GM21737 (cell line): ENCODE data around the gene MYO10.
A peak's percentile ranks its signal among the peaks of the same experiment; 100 is the strongest.
"Not testable (repeated sequence)": the region's sequence is repeated elsewhere in the genome, so short reads cannot be mapped to it uniquely, and the experiment has no call there.

Experiments
- ATAC-seq: cut with Tn5 transposase; IDR thresholded peaks from one replicate; pipeline ENCODE4 v1.9.1; 2021; ENCODE audit warnings: mild to moderate bottlenecking, moderate library complexity; ENCODE audit not compliant: unreplicated experiment

Gene MYO10

DNA sequence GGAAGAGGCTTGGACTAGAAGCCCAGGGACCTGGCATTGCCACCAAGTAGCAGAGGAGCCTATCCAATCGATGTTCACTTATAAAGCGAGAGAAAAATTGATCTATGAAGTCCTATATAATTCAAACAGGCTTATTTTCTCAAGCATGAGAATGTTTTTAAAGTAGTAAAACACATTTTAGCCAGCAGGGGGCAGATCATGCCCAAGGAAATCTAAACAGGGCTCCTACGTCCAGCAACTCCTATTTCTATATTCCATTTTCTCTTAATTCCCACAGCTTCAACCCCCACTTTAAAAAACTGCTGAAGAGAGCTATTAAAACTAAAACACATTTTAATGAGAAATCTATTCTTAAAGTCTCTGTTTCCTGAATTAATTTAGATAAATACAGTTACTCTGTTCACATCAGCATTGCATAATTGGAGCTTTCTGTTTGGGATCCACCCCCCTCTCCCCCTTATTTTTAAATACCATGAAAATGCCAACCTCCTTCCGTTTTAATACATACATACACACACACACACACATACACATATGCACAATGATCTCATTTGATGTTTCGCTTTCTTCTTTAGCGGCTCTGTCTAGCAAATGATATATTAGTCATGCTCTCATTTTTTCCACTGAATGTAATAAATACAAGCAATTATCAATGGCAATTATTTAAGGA lies 144.9 kb downstream of the MYO10 start:
- no peak for ATAC-seq

DNA sequence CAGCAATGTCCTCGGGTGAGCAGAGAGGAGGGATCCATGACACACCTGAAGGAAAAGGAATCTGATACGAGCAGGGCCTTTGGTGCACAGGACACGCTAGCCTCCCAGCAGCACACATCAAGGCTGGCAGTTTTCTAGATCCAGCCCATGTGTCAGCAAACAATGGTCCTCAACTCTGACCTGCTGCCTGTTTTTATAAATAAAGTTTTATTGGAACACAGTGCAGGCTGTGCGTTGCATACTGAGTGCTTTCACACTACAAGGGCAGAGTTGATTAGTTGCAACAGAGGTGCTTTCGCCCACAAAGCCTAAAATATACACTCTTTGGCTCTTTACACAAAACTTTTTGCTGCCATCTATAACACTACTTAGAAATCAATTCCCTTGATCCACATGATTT lies 147.1 kb downstream of the MYO10 start:
- ATAC-seq = no peak

DNA sequence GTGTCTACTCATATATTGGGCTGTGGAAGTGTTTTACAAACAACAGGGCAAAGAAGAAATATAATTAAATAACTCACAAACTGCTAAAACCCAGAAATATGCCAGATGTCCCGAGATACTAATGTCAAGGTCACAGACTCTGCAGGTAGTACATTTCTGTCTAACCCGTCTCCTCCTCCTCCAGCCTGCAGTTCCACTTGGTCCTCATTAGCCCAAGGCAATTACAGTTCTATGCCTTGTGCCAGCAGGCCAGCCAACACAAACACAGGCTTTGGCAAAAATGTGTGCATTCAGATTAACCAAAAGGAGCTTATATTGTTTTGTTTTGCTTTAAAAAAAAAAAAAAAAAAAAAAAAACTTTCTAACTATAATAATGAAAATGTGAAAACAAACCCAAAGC lies 148.8 kb downstream of the MYO10 start:
- no peak for ATAC-seq

DNA sequence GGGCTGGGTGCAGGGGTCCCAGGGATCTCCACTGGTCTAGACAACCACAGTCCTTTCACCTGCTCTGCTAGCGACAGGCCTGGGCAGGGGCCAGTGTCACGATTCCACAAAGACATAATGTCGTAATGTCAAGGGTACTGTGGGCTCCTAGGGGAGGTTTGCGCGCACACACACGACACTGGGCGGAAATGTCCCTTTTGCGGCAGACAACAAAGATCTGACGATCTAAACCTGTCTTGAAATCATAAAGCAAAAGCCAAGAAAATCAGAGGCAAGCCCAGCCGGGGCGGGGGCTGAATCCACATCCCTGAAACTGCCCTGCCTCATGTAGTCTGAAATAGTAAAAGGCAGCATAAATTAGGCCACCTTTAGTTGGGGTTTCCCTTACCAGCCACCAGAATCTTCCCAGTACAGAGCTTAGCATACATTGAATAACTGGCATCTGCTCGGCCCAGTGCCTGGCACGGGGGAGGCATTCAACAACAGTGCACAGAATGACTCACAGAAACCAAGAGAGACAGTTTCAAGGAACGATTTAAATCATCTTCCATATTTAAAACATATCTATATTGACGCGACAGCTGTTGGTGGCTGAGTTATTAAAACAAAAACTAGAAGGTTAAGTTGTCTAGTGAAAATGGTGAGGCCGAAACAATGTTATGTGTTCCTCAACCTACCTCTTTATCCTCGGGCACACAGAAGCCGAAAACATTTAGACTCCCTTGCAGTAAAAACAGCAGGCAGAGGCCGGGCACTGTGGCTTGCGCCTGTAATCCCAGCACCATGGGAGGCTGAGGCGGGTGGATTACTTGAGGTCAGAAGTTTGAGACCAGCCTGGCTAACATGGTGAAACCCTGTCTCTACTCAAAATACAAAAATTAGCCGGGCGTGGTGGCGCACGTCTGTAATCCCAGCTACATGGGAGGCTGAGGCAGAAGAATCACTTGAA lies 151.0 kb downstream of the MYO10 start:
- ATAC-seq = peak; percentile 93

DNA sequence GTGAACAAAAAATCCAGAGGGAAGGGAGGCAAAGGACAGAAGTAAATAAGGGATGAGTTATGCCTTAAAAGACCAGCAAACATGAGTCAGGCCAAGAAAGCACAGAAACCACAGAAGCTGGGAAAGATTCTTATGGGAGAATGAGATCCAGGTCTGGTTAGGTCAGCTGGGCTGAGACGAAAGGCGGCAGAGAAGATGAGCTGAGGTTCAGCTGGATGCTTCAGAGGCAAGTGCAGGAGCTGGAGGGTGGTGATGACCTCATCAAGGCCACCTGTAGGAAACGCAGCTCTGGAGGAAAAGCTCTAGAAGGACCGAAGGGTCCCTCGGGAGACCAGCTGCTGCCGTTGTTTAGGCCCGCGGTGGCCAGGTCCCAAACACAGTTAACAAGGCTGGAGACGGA lies 152.0 kb downstream of the MYO10 start:
- ATAC-seq = no peak

DNA sequence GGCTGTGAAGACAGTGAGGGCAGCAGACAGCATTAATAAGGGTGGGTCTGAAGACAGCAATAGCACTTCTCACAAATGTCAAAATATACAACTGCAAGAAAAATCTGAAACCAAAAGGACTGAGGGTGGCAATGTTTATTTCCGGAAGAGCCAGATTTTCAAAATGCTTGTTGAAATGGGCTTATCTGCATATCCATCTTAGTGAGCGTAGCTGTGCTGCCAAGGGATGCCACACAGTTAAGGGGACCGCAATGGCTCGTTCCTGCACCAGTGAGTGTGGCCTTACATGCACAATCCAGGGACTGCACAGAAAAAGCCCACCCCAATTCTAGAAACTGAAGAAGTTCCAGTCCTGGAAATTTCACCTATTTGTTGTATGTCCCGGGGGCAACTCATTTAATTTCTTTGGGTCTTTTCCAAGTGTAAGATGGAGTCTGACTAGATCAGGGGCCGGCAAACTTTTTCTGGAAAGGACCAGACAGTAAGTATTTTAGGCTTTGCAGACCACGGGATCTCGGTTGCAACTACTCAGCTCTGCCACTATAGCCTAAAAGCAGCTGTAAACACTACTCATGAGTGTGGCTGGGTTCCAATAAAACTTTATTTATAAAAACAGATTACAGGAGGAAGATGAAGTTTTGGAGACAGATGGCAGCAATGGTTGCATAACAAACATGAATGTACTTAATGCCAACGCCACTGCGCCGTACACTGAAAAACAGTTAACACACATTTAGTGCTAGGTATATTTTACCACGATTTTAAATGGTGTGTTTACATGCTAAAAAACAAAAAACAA lies 154.1 kb downstream of the MYO10 start:
- no peak for ATAC-seq

DNA sequence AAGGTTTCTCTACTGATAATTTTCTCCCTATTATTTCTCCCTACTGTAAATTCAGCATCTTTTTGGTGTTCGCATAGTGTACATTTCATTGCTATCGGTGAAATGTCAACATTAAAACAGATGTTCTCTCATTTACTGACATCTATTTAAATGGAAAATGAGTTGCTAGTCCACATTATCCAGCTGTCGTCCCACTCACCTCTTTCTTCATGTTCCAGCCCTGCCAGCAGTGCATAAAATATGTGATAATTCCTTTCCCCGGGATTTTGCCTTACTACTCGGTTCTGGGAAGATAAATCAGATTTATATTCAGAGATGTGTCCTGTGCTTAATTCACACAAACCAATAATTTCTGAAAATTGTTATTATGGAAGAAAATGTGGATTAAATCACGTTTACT lies 155.8 kb downstream of the MYO10 start:
- ATAC-seq = no peak

DNA sequence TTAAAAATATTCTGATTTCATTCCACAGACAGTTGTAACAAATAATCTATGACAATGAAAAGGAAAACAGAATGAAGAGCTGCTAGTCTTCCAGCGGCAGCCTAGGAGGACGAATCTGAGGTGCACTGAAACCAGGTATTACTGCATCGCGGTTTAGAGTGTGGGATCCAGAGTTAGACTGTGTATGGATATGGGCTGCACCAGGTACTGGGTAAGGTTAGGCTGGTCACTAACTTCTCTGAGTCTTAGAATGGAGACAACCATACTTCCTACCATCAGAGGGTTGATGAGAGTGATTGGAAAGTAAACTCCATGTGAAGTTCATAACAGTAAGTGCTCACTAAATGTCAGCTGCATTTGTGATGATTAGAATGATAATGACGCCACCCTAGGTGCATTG lies 158.7 kb downstream of the MYO10 start:
- ATAC-seq = no peak

DNA sequence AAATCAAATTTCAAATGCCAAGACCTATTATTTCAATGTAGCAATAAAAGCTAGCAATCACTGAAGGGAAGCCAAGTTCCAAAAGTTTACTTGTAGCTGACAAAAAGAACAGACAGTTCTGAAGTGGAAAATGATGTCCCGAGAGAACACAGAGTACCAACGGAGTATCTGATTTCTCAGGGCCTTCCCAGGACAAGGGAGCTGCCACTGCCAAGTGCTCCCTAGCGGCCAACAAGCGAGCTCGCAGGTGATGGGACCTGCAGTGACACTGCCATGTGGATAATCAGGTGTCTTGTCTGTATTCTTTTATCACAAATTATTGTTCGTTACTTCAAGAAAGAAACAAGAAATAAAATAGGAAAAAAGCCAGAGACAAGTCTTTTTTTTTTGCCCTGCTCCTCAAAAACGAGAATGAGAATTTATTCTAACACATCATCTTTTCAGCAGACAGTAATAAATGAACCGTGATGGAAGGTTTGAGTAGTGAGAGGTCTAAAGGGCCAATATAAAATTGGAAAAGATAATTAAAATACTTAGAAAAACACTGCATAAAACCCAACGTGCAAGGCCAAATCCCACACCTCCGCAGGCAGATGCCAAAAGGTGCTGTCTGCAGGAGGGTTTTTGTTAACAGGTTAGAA lies 159.4 kb downstream of the MYO10 start:
- no peak for ATAC-seq

DNA sequence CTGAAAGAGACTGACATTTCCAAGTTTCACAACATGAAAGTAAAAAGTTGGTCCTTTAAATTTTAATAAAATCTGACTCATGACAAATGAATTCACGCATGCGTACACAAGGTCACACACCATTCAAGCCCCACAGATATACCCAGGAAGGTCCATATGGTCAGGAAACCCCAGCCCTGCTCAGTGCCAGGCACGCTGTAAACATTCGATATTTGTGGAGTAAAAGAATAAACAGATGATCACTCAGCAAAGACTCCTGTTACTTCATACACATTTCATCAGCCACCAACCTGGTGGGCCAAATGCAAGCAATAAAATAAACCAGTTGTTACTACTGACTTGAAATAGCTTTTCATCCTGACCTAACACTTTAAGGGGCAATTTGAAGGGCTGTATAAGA lies 161.3 kb downstream of the MYO10 start:
- ATAC-seq = no peak

DNA sequence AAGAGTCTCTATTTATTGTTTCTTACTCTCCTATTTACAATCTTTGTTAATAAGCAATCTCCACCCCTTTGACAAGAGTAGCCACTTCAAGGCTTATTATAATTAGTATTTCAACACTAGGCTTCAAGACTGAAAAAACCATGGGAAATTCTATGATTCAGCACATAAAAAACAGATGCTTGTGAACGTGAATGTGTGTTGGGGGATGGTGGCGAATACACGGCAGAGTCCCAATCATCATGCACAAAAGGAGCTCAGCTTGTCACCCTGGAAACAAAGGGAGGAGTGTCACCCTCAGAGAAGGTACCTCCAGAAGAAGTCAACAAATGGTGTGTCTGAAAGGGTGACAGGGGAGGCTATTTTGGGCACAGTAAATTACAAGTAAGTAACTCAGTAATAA lies 162.1 kb downstream of the MYO10 start:
- ATAC-seq = no peak

DNA sequence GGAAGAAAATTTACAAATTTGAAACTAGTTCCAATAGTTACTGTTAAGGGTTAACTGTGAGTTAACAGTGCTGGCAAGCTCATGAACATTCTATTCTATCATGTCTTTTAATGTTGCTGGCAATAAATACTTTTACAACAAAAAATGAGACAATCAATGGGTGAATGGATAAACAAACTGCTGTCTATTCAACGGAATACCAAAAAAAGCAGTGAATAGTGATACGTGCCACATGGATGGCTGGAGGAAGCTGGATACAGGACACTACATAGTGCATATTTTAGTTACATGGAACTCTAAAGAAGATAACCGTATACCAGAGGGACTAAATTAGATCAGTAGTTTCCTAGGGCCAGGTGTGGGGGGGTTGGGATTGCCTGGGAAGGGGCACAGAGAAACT lies 163.5 kb downstream of the MYO10 start:
- ATAC-seq = no peak

DNA sequence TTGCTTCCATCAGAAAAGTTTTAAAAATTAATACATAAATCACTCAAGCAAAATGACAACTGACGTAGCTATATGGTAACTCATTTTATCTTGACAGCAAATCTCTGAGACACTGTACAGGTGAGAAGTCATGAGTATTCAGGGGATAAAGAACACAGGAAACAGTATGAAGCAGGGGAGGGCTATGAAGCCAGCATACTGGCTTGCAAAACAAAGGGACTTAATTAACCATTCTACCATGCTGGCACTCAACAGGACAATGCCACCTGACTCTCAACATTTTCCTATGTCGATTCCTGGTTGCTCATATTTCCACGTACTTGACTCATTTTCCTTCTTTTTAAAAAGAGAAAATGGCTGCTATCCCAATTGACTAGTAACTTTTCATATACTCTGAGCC lies 167.9 kb downstream of the MYO10 start:
- no peak for ATAC-seq

DNA sequence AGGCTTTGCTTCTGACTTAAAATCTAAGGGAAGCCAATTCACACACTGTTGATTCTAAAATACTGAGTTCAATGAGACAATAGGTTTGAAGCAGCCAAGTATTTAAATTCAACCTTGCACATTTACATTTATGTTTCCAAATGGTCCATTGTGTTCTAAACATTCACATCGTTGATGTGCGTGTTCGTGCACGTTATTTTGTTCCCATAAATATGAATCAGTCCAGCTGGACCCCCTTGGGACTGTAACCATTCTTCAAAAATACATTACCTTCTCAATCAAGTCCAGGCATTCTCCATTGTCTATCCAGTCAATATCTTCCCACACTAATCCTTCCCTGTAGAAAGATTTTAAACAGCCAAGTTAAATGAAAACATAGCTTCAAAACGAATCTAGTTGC lies 172.9 kb downstream of the MYO10 start:
- no peak for ATAC-seq

DNA sequence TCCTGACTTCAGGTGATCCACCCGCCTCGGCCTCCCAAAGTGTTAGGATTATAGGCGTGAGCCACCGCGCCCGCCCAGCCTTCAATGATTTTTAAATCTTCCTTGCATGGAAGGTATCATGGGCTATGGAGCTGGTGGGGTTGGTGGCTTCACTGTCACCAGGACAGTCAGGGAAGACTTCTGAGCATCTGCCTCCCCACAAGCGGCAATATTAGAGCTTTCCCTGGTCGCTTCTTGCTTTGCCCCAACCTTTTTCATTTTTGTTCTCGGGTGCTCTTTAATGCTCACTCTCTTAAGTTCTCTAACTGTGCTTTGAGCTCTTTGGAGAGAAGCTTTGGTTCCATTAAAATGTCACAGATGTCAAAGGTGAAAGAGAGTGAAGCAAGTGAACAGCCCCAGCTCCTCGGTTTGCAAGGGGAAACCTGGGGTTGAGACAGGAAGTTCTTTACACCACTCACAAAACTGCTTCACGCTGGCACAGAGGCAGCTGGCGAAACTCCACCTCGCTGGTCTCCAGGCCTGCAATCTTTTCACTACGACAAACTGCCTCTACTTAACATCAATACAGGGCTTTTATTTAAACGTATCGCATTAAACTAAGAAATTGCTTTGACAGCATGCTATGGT lies 176.8 kb downstream of the MYO10 start:
- ATAC-seq = peak; percentile 82

DNA sequence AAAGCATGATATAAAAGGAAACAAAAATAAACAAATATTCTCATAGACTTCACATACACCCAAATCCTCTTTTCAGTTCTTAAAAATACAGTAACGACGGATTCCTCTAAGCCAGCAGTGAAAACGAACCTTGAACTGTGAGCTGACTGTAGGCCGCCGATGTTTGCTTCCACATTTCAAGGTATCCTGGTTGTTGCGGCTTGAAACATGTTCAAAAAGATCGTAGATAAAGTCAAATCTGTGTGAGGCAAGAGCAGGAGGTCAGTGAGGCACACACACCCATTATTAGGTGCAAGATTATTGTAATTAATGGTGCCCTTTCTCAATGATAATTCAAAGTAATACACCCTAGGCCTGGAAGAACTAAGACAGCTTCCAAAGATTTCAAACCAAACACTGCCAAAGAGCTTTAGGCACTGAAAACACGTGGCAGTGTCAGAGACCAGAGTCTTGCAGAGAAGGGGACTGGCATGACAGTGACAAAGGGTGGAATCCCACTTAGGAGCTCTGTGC lies 178.0 kb downstream of the MYO10 start:
- no peak for ATAC-seq

DNA sequence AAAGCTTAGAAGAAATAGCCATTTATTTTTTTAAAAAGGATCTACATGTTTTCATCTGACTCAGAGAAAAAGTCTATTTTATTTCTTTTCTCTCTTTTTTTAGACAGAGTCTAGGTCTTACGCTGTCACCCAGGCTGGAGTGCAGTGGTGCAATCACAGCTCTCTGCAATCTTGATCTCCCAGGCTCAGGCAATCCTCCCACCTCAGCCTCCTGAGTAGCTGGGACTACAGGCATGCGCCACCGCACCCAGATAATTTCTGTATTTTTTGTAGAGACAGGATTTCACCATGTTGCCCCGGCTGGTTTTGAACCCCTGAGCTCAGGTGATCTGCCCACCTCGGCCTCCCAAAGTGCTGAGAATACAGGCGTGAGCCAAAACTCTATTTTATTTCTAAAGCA lies 178.5 kb downstream of the MYO10 start:
- ATAC-seq = not testable (repeated sequence)

DNA sequence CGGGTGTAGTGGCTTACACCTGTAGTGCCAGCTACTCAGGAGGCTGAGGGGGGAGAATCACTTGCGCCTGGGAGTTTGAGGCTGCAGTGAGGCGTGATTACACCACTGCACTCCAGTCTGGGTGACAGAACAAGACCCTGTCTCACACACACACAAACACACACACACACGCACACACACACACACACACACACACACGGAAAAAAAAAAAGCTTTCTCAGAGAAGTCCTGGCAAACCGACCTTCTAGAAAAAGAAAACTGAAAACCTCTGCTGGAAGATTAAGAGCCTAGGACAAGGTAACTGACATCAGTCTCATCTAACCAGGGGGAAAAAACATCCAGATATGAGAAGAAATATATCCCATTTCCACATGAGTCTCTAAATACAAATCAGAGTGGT lies 178.9 kb downstream of the MYO10 start:
- no peak for ATAC-seq

DNA sequence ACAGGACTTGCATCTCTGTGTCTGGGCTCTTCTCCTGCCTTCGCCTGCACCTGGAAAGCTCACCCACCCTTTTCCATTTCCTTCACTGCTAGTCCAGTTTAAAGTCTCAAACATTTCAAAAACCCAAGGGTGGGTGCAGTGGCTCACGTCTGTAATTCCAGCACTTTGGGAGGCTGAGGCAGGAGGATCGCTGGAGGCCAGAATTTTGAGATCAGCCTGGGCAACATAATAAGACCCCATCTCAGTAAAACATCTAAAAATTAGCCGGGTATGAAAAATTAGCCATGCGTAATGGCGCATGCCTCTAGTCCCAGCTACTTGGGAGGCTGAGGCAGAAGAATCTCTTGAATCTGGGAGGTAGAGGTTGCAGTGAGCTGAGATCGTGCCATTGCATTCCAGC lies 179.4 kb downstream of the MYO10 start:
- no peak for ATAC-seq

DNA sequence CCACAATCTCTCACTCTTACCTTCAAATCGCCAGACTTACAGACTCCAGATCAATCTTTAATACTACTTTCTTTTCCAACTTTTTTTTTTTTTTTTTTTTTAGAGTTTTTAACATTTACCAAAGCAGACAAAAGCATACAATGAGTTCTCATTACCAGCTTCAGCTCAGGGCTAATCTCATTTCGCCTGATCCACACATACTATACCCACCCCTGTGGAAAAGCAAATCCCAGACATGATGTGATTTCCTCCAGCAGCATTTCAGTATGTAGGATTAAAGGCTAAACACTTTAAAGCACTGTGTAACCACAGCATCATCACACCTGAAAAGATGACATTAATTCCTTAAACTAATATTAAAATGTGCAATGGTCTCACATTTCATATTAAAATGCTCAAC lies 180.4 kb downstream of the MYO10 start:
- no peak for ATAC-seq
